HG03457 (cell line): ENCODE results near the gene CASP7.
A peak's percentile ranks its signal among the peaks of the same experiment; 100 is the strongest.
"Not testable (repeated sequence)": the region's sequence is repeated elsewhere in the genome, so short reads cannot be mapped to it uniquely, and the experiment has no call there.

ENCODE experiments used
- ATAC-seq: cut with Tn5 transposase; IDR thresholded peaks from one replicate; pipeline ENCODE4 v1.9.1; 2021; ENCODE audit warnings: moderate number of reproducible peaks; ENCODE audit not compliant: unreplicated experiment

CASP7 gene

GRCh38 chr10:113679463-113680189 is at the start of gene CASP7:
Gene CASP7 (plus strand): TSS chr10:113679912. CDS start chr10:113697494, 17,582 bp downstream.
- ATAC-seq, result peak; percentile 51

GRCh38 chr10:113630929-113631533 is 48.7 kb upstream of the CASP7 start:
- ATAC-seq, result no peak

GRCh38 chr10:113631684-113632367 is 47.9 kb upstream of the CASP7 start:
- no peak for ATAC-seq

GRCh38 chr10:113639966-113640365 is 39.7 kb upstream of the CASP7 start:
- no peak for ATAC-seq

- ATAC-seq, result no peak
Observed at GRCh38 chr10:113641702-113642101, 38.0 kb upstream of the CASP7 start.

- no peak for ATAC-seq
Observed at GRCh38 chr10:113643183-113643582, 36.5 kb upstream of the CASP7 start.

GRCh38 chr10:113644185-113645120 is 35.3 kb upstream of the CASP7 start:
- no peak for ATAC-seq

GRCh38 chr10:113646336-113647201 is 33.1 kb upstream of the CASP7 start:
- ATAC-seq, result no peak

- ATAC-seq, result no peak
Observed at GRCh38 chr10:113647812-113648211, 31.9 kb upstream of the CASP7 start.

GRCh38 chr10:113648478-113648877 is 31.2 kb upstream of the CASP7 start:
- no peak for ATAC-seq

GRCh38 chr10:113650172-113650571 is 29.5 kb upstream of the CASP7 start:
- ATAC-seq, result no peak

GRCh38 chr10:113651021-113651420 is 28.7 kb upstream of the CASP7 start:
- no peak for ATAC-seq

- no peak for ATAC-seq
Observed at GRCh38 chr10:113651898-113652297, 27.8 kb upstream of the CASP7 start.

GRCh38 chr10:113652456-113652855 is 27.3 kb upstream of the CASP7 start:
- not testable (repeated sequence) for ATAC-seq

GRCh38 chr10:113656896-113657295 is 22.8 kb upstream of the CASP7 start:
- no peak for ATAC-seq

- ATAC-seq, result no peak
Observed at GRCh38 chr10:113657544-113657943, 22.2 kb upstream of the CASP7 start.

GRCh38 chr10:113661332-113661731 is 18.4 kb upstream of the CASP7 start:
- no peak for ATAC-seq

- ATAC-seq, result no peak
Observed at GRCh38 chr10:113663142-113663541, 16.6 kb upstream of the CASP7 start.

- no peak for ATAC-seq
Observed at GRCh38 chr10:113663908-113664307, 15.8 kb upstream of the CASP7 start, which contains the start of gene NRAP. Gene NRAP (minus strand): TSS chr10:113664041. CDS start chr10:113663882, 159 bp downstream.

- no peak for ATAC-seq
Observed at GRCh38 chr10:113665352-113665751, 14.4 kb upstream of the CASP7 start.
